NCI-H524 (cell line): ENCODE results near the gene HRH3.

ENCODE experiments used
- DNase-seq, 2 experiments: peaks; one replicate each; lab custom pipeline; 2025; lab: John Stamatoyannopoulos, UW

HRH3 gene

GRCh38 chr20:62197801-62198200, 22.3 kb downstream of the HRH3 start:
- no peak for DNase-seq

GRCh38 chr20:62197311-62197710, 22.8 kb downstream of the HRH3 start:
- no peak for DNase-seq

- no peak for DNase-seq
These were observed 23.8 kb downstream of the HRH3 start for GRCh38 chr20:62196286-62196685.

GRCh38 chr20:62195736-62196135, 24.3 kb downstream of the HRH3 start:
- no peak for DNase-seq

- no peak for DNase-seq
These were observed 25.0 kb downstream of the HRH3 start for GRCh38 chr20:62195075-62195405.

GRCh38 chr20:62193079-62194025, 26.7 kb downstream of the HRH3 start:
- no peak for DNase-seq

GRCh38 chr20:62192635-62193034, 27.4 kb downstream of the HRH3 start:
- no peak for DNase-seq

GRCh38 chr20:62191781-62192559, 28.1 kb downstream of the HRH3 start:
- no peak for DNase-seq

- no peak for DNase-seq
These were observed 29.3 kb downstream of the HRH3 start for GRCh38 chr20:62190639-62191411.

GRCh38 chr20:62186887-62187866, 32.9 kb downstream of the HRH3 start:
- peak in 1 of 2 experiments; percentile 6 for DNase-seq

- DNase-seq = no peak
These were observed 34.0 kb downstream of the HRH3 start for GRCh38 chr20:62186096-62186426.

- DNase-seq = no peak
These were observed 36.5 kb downstream of the HRH3 start for GRCh38 chr20:62183426-62184142.

GRCh38 chr20:62182469-62183425, 37.3 kb downstream of the HRH3 start, which contains the start of gene MTG2:
TSS of gene MTG2 (plus strand) at chr20:62183028. CDS start at chr20:62193421, 10,393 bp downstream.
- peak; percentile 86 to 95 for DNase-seq

- no peak for DNase-seq
These were observed 38.3 kb downstream of the HRH3 start for GRCh38 chr20:62181808-62182207.

GRCh38 chr20:62179162-62179504, 40.9 kb downstream of the HRH3 start:
- DNase-seq = no peak

GRCh38 chr20:62178316-62179161, 41.5 kb downstream of the HRH3 start:
- no peak for DNase-seq

GRCh38 chr20:62177307-62177706, 42.8 kb downstream of the HRH3 start:
- DNase-seq = no peak

- DNase-seq = no peak
These were observed 43.2 kb downstream of the HRH3 start for GRCh38 chr20:62176866-62177265.
